Measurements from ENCODE around the gene FBXO42.
"Not testable (repeated sequence)": the region's sequence is repeated elsewhere in the genome, so short reads cannot be mapped to it uniquely, and the experiment has no call there.

Gene FBXO42

GRCh38 chr1:16218014-16218673, 134.1 kb downstream of the FBXO42 start:
- DNase-seq (ENCODE audit: low spot score) = no peak

- peak; percentile 97 for DNase-seq (ENCODE audit: low spot score)
These were observed 135.1 kb downstream of the FBXO42 start for GRCh38 chr1:16217061-16217785.

GRCh38 chr1:16215882-16216753, 136.2 kb downstream of the FBXO42 start:
- DNase-seq (ENCODE audit: low spot score) = peak; percentile 90

- not testable (repeated sequence) for DNase-seq (ENCODE audit: low spot score)
These were observed 137.0 kb downstream of the FBXO42 start for GRCh38 chr1:16215240-16215639.

- not testable (repeated sequence) for DNase-seq (ENCODE audit: low spot score)
These were observed 138.7 kb downstream of the FBXO42 start for GRCh38 chr1:16213544-16213943.

- DNase-seq (ENCODE audit: low spot score) = no peak
These were observed 139.3 kb downstream of the FBXO42 start for GRCh38 chr1:16213013-16213412.

- DNase-seq (ENCODE audit: low spot score) = no peak
These were observed 139.9 kb downstream of the FBXO42 start, which contains the start of gene ARHGEF19 for GRCh38 chr1:16212251-16212961. Gene ARHGEF19, minus strand, starts transcription at chr1:16212652. Its CDS starts 3,598 bp downstream, at chr1:16209054.

GRCh38 chr1:16211824-16212223, 140.5 kb downstream of the FBXO42 start:
- no peak for DNase-seq (ENCODE audit: low spot score)

GRCh38 chr1:16210581-16210980, 141.7 kb downstream of the FBXO42 start:
- no peak for DNase-seq (ENCODE audit: low spot score)

GRCh38 chr1:16209847-16210407, 142.4 kb downstream of the FBXO42 start:
- DNase-seq (ENCODE audit: low spot score) = no peak

GRCh38 chr1:16209132-16209846, 143.0 kb downstream of the FBXO42 start:
- DNase-seq (ENCODE audit: low spot score) = no peak

- peak; percentile 56 for DNase-seq (ENCODE audit: low spot score)
These were observed 143.9 kb downstream of the FBXO42 start for GRCh38 chr1:16208270-16208987.

GRCh38 chr1:16207318-16208269, 144.7 kb downstream of the FBXO42 start:
- no peak for DNase-seq (ENCODE audit: low spot score)

GRCh38 chr1:16206547-16207317, 145.5 kb downstream of the FBXO42 start:
- peak; percentile 94 for DNase-seq (ENCODE audit: low spot score)

- no peak for DNase-seq (ENCODE audit: low spot score)
These were observed 146.3 kb downstream of the FBXO42 start for GRCh38 chr1:16205891-16206546.

- DNase-seq (ENCODE audit: low spot score) = no peak
These were observed 147.0 kb downstream of the FBXO42 start for GRCh38 chr1:16205334-16205671.

GRCh38 chr1:16204634-16205333, 147.5 kb downstream of the FBXO42 start:
- DNase-seq (ENCODE audit: low spot score) = peak; percentile 46

Data from hematopoietic multipotent progenitor cell treated with erythropoietin and hydrocortisone succinate and interleukin-3 and kit ligand, for 15 days (in vitro differentiated cells).